NCI-H1105 (cell line): Measurements from ENCODE around the gene FLACC1.

Experiments used
- DNase-seq: peaks from one replicate; lab custom pipeline; 2025; lab: John Stamatoyannopoulos, UW

The FLACC1 gene

DNA sequence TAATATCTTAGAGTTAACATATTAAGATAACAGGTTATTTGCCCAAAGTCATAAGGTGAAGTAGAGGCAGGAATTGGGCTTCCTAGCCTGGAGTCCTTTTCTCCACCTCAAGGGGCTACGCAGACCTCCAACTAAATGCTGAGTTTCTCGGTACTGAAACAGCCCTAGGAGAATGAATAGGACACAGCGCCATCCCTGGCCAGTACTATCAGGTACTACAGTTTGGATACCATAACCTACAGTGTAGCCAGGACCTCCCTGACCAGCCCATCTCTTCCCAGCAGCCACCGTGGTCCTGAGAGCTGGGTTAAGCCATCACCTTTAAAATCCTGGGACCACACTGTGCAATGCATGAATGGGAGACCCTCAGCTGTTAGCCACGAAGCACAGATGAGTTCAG lies 81.2 kb downstream of the FLACC1 start:
- DNase-seq = no peak

DNA sequence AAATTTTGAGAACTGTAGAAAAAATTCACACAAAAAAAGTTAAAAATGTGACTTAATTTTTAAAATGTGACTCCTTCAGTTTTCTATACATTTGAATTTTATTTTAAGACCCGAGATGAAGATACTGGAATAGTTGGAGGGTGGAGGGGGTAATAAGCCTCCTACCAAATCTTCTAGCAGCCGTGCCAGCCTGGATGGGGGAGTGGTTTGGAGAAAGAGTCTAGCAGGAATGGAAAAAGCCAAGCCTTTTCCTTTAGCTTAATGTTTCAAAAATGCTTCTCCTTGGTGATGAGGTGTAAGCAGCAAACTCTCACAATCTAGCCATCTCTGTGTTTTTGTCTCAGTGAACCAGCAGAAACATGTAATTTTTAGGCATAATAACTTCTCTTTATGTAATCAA lies 82.1 kb downstream of the FLACC1 start:
- no peak for DNase-seq

DNA sequence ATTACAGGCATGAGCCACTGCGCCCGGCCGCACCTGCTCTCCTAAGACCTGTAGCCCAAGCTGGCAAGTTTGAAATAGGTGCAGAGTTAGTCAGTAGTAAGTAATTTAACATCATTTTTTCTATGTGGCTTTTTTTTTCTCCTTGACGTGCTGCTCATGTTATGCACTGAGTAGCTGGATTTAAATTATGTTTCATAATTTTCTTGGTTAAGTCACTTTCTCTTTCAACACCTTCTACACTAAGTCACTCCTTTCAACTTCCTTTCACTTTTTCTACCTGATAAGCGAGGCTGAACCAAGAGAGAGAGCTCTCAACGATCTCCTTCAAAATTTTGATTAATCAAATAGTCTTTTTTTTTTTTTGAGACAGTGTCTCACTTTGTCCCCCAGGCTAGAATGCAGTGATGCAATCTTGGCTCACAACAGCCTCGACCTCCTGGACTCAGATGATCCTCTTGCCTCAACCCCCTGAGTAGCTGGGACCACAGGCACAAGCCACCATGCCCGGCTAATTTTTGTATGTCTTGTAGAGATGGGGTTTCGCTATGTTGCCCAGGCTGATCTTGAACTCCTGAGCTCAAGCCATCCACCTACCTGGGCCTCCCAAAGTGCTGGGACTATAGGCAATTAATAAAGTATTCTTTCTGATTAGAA lies 83.7 kb downstream of the FLACC1 start:
- DNase-seq = no peak

DNA sequence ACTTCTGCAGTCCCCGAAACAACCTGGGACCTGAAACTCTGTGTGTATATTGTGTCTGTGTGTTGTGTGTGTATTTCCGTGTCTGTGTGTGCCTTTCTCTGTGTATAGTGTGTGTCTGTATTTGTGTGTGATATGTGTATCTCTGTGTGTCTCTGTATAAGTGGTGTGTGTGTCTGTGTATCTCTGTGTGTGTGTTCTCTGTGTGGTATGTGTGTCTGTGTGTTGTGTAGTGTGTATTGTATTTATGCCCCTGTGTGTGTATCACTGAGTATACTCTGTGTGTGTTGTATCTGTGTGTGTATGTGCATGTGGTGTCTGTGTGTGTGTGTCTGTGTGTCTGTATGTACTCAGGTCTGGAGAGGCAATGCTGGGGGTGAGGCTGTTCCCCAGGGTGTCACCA lies 85.2 kb downstream of the FLACC1 start:
- DNase-seq = no peak

DNA sequence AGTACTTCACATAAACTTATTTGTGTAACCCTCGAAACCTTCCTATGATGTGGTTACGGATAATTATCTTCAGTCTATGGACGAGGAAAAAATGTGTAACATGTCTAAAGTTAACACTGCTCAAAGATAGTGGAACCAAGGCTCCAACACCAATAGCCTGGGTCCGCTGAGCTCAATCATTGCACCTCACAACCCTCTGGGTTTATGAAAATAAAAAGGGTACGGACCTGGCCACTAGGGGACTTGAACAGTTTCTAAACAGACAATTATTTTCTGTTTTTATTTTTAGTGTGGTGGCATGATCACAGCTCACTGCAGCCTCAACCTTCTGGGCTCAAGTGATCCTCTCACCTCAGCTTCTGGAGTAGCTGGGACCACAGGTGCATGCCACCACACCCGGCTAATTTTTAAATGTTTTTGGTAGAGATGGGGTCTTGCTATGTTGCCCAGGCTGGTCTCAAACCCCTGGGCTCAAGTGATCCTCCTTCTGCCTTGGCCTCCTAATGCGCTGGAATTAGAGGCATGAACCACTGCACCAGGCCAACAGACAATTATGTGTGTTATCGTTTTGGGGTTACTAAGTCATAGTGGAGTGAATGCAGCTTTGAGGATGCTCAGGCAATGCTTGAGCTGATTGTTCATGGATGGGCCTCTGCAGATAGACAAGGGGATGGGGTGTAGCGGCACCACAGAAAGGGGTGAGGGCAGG lies 86.7 kb downstream of the FLACC1 start:
- no peak for DNase-seq

DNA sequence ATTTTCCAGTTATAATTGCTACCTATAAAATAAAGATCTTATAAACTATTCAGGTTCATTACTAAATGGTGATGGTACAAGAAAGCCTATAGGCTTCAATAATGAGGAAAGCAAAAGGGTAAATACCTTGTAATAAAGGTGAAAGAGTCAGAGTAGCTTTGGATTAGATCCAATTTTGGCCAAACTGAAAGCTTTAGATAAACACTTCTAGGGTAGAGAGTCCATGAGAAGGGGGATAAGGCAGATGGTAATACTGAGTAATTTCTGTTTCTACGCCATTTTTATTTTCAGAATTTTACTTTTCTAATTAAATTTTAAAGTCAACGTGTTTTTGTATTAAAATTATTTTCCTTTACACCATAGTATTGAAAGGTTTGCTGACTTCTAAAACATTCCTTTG lies 87.4 kb downstream of the FLACC1 start:
- DNase-seq = peak; percentile 4

DNA sequence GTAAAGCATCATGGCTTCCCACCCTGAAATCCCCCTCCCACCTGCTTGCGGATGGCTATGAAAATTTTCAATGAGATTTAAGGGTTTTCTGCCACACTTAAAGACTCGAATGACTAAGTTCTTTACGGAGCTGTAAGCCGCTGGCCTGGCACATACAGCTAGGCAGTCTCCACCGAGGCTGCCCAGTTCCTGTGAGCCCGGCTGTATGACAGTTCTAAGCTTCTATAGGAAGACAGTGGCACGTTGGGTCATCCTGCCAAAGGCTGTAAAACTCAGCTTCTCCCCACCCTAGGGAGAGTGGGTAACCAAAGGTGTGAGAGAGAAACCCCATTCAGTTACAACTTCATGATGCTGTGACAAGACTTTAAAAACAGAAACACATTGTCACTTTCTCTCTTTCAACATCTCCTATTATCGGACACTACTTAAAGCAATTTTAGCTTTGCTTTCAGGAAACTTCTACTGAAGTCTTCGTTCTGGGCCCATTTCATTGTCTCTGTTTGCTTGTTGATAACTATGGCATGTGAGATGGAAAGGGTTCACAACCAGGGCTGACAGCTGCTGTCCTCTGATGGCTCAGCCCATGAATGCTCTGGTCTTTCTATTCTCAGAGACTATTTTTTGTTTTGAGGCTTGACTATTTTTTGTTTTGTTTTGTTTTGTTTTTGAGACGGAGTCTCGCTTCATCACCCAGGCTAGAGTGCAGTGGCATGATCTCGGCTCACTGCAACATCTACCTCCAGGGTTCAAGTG lies 89.7 kb downstream of the FLACC1 start:
- DNase-seq = no peak

DNA sequence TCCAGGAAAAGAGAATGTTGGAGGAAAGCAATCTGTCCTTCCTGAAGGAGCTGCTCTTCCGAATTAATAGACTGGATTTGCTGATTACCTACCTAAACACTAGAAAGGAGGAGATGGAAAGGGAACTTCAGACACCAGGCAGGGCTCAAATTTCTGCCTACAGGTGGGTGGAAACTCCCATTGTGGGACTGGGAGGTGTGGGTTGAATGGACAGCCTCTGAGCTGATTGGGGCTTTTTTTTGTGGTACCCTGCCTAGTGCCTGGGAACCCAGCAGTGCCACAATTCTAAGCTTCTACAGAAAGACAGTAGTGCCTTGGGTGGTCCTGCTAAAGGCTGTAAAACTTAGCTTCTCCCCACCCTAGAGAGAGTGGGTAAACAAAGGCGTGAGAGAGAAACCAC lies 90.5 kb downstream of the FLACC1 start:
- DNase-seq = no peak

DNA sequence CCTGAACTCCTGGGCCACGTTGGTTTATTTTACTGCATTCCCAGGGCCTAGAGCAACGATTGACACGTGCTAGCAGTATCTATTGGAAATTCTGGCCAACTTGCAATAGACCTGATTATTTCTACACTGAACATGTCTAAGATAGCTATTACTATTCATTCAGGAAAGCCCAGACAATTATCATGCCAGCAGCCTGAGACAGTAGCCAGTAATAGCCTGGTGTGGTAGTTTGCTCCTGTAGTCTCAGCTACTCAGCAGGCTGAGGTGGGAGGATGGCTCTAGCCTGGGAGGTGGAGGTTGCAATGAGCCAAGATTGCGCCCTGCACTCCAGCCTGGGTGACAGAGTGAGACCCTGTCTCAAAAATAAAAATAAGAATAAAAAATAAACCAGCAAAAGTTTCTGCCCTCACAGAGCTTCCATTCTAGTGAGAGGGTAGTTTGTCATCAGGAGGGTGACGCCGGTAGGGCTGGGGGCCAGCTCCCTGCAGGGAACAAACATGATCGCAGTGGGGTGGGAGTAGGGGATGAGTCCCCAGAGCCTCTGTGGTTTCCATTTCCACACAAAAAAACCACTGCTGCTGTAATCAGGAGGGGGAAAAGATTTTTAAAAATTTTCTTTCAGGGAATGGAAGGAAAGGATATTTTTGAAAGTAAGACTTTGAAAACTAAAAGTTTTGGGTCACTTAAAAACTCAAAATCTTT lies 92.5 kb downstream of the FLACC1 start:
- DNase-seq = no peak

DNA sequence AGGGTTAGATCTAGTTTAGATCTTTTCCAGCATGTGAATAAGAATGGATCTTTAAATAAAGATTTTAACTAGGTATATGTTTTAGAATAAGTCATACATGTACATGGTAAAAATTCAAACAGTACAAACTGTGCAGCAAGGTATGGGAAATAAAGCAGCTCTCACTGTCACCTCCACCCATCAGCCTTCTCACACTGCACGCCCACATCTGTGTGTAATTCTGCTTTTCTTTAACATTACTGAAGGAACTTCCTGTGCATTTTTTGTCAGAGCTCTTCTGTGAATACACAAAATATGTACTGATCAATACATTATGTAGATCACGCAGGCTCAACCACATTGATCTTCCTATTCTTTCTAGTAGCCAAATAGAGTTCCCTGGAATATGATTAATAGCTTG lies 93.4 kb downstream of the FLACC1 start:
- DNase-seq = no peak

DNA sequence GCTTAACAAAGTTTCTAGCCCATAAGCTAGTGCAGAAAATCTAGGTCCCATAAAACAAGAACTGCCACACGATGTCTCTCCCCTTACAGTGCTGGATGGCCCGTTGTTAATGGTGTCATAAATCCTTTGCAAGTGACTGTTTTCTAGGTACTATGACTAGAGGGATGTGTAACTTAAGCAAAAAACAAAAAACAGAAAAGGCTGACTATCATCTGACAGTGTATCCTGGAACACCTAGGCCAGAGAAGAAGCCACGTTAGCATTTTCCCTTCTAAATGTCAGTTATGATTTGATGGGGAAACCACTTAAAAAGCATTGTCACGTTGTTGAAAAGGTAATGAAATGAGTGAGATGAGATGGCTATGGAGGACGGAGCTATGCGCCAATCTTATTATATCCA lies 94.4 kb downstream of the FLACC1 start:
- DNase-seq = no peak

DNA sequence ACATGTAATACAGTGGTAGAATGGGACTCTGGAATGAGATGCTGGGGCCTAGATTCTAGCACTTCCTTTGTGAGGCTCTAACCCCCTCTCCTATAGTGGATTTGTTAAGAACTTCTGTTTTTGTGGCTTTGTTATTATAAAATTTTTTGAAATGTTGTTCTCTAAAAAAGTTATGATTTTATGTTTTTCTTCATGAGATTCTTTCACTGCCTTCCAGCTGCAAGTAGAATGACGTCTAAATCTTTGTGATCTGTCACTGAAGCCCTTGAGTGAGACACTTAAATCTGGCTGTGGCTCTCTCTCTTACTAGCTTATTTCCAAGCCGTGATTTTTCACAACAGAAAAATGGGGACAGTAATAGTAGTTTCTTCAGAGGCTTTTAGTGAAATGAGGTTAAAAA lies 95.2 kb downstream of the FLACC1 start:
- no peak for DNase-seq

DNA sequence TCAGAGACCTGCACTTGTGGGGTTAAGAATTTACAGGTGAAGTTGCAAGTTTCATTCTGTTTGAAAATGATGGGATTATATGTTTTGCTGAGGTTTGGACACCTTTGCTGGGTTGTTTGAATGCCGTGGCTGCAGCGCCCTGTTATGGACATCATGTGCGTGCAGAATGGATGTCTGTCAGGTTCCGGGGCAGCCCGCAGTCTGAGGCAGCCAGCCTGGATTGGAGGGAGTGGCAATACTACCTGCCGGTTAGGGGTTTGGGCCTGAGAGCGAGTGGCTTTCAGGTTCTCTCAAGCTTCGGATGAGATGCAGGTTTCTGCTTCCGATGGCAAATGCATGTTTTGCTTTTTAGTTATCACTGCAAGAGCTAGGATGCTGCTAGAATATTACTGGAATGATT lies 95.7 kb downstream of the FLACC1 start:
- DNase-seq = no peak

DNA sequence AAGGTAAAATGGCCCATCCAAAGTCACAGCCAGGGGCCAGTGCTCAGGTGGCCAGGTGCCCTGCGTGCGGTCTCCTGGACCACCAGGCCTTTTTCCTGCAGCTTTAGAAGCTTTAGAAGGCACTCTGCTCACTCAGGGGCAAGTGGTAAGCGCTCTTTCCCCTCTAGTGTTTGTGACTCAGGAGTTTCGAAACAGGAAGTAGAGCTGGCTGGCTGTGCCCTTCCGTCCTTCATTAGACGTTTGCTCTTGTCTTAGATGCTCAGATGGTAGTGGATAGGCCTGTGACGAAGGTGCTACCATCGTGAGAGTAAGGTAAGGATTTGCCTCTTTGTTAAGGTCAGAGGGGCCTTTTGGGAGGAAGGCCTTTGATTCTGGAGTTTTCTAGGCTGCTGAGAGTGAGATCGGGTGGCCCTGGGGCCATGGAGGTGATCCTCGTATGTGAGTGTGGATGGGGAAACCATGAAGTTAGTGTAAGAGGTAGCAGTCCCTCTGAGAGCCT lies 96.8 kb downstream of the FLACC1 start, which contains the start of gene CASP8:
Gene CASP8 (plus strand): TSS at position 235 of the 499 bp plus-strand sequence. CDS start 5,951 bp downstream, outside the sequence.
- no peak for DNase-seq

DNA sequence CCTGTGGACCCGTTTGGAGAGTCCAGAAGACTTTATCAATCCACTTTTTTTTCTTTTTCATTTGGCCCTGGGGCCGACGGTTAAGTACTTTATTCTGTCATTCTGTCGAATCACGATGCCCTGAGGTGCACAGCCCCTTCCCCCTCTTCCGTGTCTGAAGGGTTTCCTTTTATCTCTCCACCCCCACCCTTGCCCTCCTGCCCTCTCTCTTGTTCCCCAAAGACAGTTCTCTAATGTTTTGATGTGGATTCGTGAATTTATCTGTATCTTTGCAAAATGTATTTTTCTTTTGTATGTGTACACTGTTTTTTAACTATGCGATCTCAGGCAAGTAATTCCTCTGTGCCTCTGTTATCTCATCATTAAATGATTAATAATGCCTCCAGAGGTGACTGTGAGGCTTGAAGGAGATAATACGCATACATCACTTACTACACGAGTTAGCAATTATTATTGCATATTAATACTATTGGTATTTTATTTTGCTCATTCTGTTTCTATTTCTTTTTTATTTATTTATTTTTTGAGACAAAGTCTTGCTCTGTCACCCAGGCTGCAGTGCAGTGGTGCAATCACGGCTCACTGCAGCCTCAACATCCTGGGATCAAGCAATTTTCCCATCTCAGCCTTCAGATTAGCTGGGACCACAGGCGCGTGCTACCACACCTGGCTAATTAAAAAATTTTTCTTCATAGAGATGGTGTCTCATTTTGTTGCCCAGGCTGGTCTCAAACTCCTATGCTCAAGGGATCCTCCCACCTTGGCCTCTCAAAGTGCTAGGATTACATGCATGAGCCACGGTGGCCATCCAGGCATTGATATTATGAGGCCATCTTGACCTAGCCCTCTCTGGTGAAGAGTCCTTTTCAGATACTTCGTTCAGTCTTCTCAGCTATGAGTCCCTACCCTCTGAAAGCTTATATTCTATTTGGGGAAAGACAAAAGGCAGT lies 98.2 kb downstream of the FLACC1 start:
- DNase-seq = no peak

DNA sequence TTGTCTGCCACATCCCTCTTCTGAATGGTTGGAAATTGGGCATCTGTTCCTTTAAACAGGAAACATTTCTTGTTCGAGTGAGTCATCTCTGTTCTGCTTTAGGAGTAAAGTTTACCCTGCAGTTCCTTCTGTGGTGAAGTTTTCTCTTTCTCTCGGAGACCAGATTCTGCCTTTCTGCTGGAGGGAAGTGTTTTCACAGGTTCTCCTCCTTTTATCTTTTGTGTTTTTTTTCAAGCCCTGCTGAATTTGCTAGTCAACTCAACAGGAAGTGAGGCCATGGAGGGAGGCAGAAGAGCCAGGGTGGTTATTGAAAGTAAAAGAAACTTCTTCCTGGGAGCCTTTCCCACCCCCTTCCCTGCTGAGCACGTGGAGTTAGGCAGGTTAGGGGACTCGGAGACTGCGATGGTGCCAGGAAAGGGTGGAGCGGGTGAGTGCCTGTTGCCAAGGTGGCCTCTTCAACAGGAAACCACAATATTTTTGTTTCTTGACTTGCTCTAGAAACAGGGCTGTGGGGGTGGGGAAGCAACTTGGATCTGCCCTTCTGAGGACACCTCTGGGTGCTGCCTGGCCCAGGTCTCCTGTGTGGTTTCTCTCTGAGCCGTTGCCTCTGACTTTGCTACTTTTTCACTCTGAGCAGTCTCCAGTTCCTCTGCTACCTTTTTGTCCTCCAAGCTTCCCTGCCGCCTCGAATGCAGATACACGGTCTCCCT lies 99.0 kb downstream of the FLACC1 start:
- DNase-seq = no peak

DNA sequence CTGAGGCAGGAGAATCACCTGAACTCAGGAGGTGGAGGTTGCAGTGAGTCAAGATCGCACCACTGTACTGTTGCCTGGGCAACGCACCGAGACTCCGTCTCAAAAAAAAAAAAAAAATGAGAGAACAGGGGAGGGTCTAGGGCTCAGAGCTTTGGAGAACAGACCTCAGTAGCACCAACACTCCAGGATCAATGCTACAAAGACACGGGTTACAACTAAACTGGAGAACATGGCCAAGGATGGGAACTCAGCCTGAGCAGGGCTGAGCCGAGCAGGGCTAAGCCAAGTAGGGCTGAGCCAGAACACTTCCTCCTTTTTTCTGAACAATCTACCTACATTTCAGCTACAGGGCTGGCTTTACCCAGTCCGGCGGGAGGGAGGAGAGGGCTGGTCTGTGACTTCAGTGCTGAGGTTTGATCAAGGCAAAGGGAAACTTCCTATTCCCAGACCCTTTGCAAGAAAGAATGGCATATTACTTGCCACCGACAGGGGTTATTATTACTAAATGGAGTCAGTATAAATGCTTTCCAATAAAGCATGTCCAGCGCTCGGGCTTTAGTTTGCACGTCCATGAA lies 99.7 kb downstream of the FLACC1 start:
- no peak for DNase-seq

DNA sequence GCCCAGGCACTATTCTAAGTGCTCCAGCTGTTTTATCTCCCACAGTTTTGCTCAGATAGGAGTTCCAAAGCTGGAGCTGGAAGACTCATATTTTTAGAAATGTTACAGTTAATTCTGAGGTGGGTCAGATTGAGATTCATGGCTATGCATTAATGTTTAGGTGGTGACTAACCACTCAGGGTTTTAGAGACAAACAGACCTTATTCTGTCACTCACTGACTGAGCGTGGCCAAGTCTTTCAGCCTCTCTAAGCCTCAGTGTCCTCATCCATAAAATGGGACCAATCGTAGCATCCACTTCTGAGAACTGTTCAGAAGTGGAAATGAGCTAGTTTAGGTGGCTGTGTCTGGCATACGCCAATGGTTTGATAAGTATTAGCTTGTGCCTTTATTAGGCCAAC lies 101.1 kb downstream of the FLACC1 start:
- no peak for DNase-seq

DNA sequence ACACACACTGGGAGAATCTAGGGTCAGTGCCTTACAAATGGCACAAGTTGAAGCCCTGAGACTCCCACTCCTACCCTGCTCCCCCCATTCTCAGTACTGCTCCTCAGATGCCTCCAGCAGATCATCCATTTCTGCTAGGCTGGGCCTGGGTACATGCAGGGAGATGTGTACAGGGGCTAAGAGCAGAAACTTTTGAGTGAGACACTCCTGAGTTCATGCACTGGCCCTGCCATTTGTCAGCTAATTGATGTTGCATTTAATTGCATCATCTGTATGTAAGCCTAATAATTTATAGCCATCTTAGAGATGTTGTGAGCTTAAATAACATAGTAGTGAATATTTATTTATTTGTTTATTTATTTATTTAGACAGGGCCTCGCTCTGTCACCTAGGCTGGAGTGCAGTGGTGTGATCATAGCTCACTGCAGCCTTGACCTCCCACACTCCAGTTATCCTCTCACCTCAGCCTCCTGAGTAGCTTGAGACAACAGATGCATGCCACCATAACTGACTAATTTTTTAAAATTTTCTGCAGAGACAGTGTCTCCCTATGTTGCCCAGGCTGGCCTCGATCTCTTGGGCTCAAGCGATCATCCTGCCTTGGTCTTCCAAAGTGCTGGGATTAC lies 101.6 kb downstream of the FLACC1 start:
- no peak for DNase-seq
